ENCODE data around the gene FAM107B.
"Not testable (repeated sequence)": the region's sequence is repeated elsewhere in the genome, so short reads cannot be mapped to it uniquely, and the experiment has no call there.

The FAM107B gene

GRCh38 chr10:14601872-14602725 lies 172.6 kb downstream of the FAM107B start:
- peak; percentile 74 for DNase-seq (ENCODE audit: low spot score)

DNA sequence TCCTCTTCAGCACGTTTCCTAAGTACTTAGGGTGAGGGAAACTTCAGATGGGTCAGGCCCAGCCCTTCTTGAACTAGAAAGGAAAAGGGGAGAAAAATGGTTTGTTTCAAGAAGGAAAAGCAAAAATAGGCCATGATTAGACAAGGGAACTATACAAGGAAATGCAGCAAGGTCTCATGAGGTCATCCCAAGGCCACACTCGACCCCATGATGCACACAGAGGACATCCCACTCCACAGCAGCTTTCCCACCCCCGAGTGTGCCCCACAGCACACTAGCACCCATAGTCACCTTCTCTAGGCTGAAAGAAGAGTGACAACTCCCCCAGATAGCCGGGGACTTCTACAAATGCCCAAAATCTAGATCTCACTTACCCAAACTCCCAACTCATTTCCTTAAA lies 173.4 kb downstream of the FAM107B start:
- no peak for DNase-seq (ENCODE audit: low spot score)

DNA sequence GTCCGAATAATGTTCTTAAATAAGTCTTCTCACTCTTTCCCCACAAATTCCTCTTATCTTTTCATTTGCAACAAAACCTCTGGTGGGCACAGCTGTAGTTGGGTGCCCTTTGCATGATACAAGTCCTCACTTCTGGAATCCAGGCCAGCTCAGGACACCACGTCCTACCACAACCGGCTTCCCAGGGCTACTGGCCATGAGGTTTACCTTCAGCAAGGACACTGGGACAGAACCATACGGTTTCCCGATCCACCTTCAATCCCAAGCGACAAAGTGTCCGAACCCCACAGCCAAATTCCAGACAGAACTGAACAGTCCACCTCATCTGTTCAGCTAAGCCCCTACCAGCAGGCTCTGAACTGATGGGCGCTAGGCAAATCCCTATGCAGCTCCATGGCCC lies 174.6 kb downstream of the FAM107B start:
- no peak for DNase-seq (ENCODE audit: low spot score)

GRCh38 chr10:14598809-14599764 lies 175.6 kb downstream of the FAM107B start:
- DNase-seq (ENCODE audit: low spot score), result no peak

DNA sequence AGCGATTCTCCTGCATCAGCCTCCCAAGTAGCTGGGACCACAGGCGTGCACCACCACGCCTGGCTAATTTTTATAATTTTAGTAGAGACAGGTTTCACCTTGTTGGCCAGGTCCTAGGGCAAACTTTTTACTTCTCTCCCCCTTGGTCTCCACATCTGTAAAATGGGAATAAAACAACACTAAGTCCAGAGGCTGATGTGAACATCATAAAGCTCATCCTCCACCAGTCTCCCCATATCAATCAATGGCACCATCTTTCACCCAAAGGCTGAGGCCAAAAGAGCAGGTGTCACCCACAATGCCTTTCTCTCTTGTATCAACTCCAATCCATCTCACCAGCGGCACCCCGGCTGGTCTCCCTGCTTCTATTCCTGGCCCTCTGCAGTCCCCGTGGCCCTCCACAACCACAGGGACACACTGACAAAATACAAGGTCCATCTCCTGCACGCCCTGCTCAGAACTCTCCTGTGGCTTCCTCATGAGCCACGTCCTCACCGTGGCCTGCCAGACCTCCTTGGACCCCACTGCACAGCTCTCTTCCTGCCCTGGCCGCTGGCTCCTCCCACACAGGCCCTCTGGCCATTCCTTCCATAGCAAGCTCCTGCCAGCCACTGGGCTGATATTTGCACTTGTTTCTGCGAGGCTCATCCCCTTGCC lies 179.0 kb downstream of the FAM107B start:
- no peak for DNase-seq (ENCODE audit: low spot score)

GRCh38 chr10:14594878-14595525 lies 179.7 kb downstream of the FAM107B start:
- no peak for DNase-seq (ENCODE audit: low spot score)

GRCh38 chr10:14593806-14594205 lies 180.9 kb downstream of the FAM107B start:
- DNase-seq (ENCODE audit: low spot score), result no peak

- DNase-seq (ENCODE audit: low spot score), result no peak
These were observed 182.1 kb downstream of the FAM107B start for GRCh38 chr10:14592566-14592965.

GRCh38 chr10:14592026-14592425 lies 182.7 kb downstream of the FAM107B start:
- DNase-seq (ENCODE audit: low spot score), result no peak

- DNase-seq (ENCODE audit: low spot score), result not testable (repeated sequence)
These were observed 185.8 kb downstream of the FAM107B start for GRCh38 chr10:14588938-14589294.

- peak; percentile 47 for DNase-seq (ENCODE audit: low spot score)
These were observed 186.4 kb downstream of the FAM107B start for GRCh38 chr10:14588084-14588937.

DNA sequence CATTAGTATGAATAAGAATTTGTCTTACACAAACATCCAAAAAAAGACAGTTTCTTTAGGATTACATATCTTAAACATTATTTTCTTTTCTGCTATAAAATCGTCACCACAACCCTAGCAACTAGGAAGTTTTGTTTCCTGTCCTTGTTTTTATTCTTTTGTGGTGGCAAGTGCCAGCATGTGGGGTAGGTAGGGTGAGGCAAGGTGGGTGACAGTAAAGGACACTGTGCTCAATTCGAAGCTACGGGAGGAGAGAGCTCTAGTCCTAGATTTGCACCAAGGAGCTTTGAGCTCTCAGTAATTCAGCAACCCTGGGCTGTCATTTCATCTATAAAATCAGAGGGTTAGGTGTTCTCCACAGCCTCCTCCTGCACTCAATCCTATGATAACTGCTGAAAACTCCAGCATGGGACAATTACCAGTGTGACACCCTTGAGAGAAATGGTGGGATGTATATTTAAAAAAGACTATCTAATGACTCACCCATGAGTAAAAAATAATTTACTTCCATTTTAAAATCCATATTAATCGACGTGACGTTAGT lies 187.1 kb downstream of the FAM107B start:
- no peak for DNase-seq (ENCODE audit: low spot score)

DNA sequence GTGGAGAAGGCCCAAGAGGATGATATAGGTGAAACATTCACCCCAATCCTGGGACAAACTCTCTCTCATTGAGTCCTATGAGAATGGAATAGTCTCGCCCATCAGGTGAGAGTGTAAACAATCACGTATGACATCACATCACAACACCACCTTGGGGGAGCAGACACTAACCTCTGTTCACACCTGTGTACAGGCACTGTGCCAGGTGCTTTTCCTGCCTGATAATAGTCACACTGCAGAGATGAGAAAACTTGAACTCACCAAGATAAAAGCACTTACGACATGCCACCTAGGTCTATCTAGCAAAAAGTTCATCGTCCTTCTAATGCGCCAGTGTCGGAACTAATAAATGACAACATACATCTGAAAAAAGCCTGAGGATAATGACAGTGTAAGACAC lies 187.8 kb downstream of the FAM107B start:
- DNase-seq (ENCODE audit: low spot score), result peak; percentile 77

GRCh38 chr10:14585287-14586193 lies 189.2 kb downstream of the FAM107B start:
- no peak for DNase-seq (ENCODE audit: low spot score)

- no peak for DNase-seq (ENCODE audit: low spot score)
These were observed 190.0 kb downstream of the FAM107B start for GRCh38 chr10:14584661-14585060.

DNA sequence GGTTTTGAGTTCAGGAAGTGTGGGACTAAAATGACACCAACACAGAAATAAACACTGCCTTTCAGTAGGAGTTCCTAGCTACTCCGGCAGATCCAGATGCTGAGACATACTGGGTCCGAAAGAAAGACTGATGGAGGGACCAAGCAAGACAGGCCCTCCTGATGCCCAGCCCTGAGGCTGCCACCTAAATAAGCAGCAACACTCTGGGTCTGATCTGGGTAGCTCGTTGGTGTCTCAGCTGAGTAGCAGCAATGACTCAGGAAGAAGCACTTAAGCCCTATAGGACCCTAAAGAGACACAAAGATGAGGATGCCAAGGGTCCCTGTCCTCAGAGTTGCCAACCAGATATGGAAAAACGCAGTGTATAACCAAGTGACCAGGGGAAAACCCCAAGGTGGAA lies 190.7 kb downstream of the FAM107B start:
- DNase-seq (ENCODE audit: low spot score), result no peak

GRCh38 chr10:14583252-14583651 lies 191.4 kb downstream of the FAM107B start:
- peak; percentile 81 for DNase-seq (ENCODE audit: low spot score)

GRCh38 chr10:14581553-14582321 lies 193.0 kb downstream of the FAM107B start:
- DNase-seq (ENCODE audit: low spot score), result no peak
